ENCODE data around the gene POLA2. TPM values are rescaled to one million over a fixed set of nuclear protein-coding genes. Genes with fewer than 3 reads are reported as not detected.
A peak's percentile ranks its signal among the peaks of the same experiment; 100 is the strongest.

POLA2 gene
- total RNA-seq, 4 donors from 2014 or later: 6.8 to 25.6 (median 13.1) TPM

- no peak overlapping the region for H3K27ac ChIP-seq
- H3K4me1 ChIP-seq: peaks cover 0 to 13% (median 2%) of the 10 kb centered on the region in 4 donors
- H3K36me3 ChIP-seq: no peaks in the 10 kb centered on the region
- H3K27me3 ChIP-seq: no peaks in the 10 kb centered on the region
- no peaks in the 10 kb centered on the region for H3K9me3 ChIP-seq
- TF ChIP-seq POLR2A (IDR thresholded peaks at IDR 0.05): no peak
- no peak for TF ChIP-seq CTCF (IDR thresholded peaks at IDR 0.05)
- no peak overlapping the region for H3K4me3 ChIP-seq
- DNase-seq: no peak
These were observed 40.7 kb upstream of the POLA2 start for GRCh38 chr11:65221026-65221425.

GRCh38 chr11:65223011-65223410 lies 38.8 kb upstream of the POLA2 start:
- no peaks in the 10 kb centered on the region for H3K27me3 ChIP-seq
- no peaks in the 10 kb centered on the region for H3K36me3 ChIP-seq
- no peak overlapping the region for H3K4me3 ChIP-seq
- no peak for TF ChIP-seq POLR2A (IDR thresholded peaks at IDR 0.05)
- H3K27ac ChIP-seq: no peak overlapping the region
- no peaks in the 10 kb centered on the region for H3K9me3 ChIP-seq
- peaks cover 0 to 16% (median 3%) of the 10 kb centered on the region in 4 donors for H3K4me1 ChIP-seq
- DNase-seq: no peak

- TF ChIP-seq CTCF (IDR thresholded peaks at IDR 0.05): no peak
- no peak for TF ChIP-seq POLR2A (IDR thresholded peaks at IDR 0.05)
These were observed 36.9 kb upstream of the POLA2 start for GRCh38 chr11:65224930-65225278.

GRCh38 chr11:65225279-65226102 lies 36.3 kb upstream of the POLA2 start:
- H3K27me3 ChIP-seq: no peaks in the 10 kb centered on the region
- DNase-seq: peak; percentile 64 to 83 (median 66)
- no peaks in the 10 kb centered on the region for H3K9me3 ChIP-seq
- H3K4me3 ChIP-seq: peak overlapping the region; percentile 16 to 52 (median 50)
- no peaks in the 10 kb centered on the region for H3K36me3 ChIP-seq
- peaks cover 0 to 16% (median 3%) of the 10 kb centered on the region in 4 donors for H3K4me1 ChIP-seq
- H3K27ac ChIP-seq: peak overlapping the region in 1 of 4 donors; percentile 42
- TF ChIP-seq POLR2A (IDR thresholded peaks at IDR 0.05): no peak
- peak; percentile 15 to 56 (median 42) for TF ChIP-seq CTCF (IDR thresholded peaks at IDR 0.05)

More at GRCh38 chr11:65224930-65225278, 36.9 kb upstream of the POLA2 start:
- Histone ChIP-seq H3K9me3 (no peaks in the 10 kb centered on the region), H3K27ac (no peak overlapping the region), H3K4me3 (no peak overlapping the region), H3K36me3 (no peaks in the 10 kb centered on the region), H3K4me1 (peaks cover 0 to 16% (median 3%) of the 10 kb centered on the region in 4 donors), H3K27me3 (no peaks in the 10 kb centered on the region)
- DNase-seq: peak in 1 of 3 donors; percentile 61

- Histone ChIP-seq H3K27ac (no peak overlapping the region), H3K4me3 (peak overlapping the region; percentile 16 to 52 (median 50)), H3K27me3 (no peaks in the 10 kb centered on the region), H3K36me3 (no peaks in the 10 kb centered on the region), H3K4me1 (peaks cover 0 to 16% (median 3%) of the 10 kb centered on the region in 4 donors), H3K9me3 (no peaks in the 10 kb centered on the region)
- TF ChIP-seq CTCF (IDR thresholded peaks at IDR 0.05): no peak
- no peak for TF ChIP-seq POLR2A (IDR thresholded peaks at IDR 0.05)
- DNase-seq: no peak
These were observed 35.7 kb upstream of the POLA2 start for GRCh38 chr11:65226103-65226442.

- DNase-seq: no peak
- no peak overlapping the region for H3K27ac ChIP-seq
- no peaks in the 10 kb centered on the region for H3K36me3 ChIP-seq
- peaks cover 0 to 16% (median 3%) of the 10 kb centered on the region in 4 donors for H3K4me1 ChIP-seq
- no peaks in the 10 kb centered on the region for H3K9me3 ChIP-seq
- no peak for TF ChIP-seq POLR2A (IDR thresholded peaks at IDR 0.05)
- no peak for TF ChIP-seq CTCF (IDR thresholded peaks at IDR 0.05)
- H3K27me3 ChIP-seq: no peaks in the 10 kb centered on the region
- no peak overlapping the region for H3K4me3 ChIP-seq
These were observed 33.9 kb upstream of the POLA2 start for GRCh38 chr11:65227879-65228278.

Measured in Peyer's patch (tissue), 4 donors.